SK-N-SH treated with all-trans-retinoic acid at 6 μM for 48 hours (cell line): ENCODE data around the gene PCDHGC3.

Experiments
- ATAC-seq: fragments of 200-7000 bp; cut with Tn5 transposase; 3 replicates; pipeline ENCODE4 v1.9.1; 2020; ENCODE audit warnings: mild to moderate bottlenecking, moderate library complexity
- ARNTL ChIP-seq: fragments of 450-650 bp; formaldehyde crosslinking; IDR thresholded peaks from 2 replicates; pipeline ENCODE4 v1.5.0; 2020; ENCODE audit warnings: low read depth, mild to moderate bottlenecking, moderate library complexity, borderline replicate concordance
- BACH2 ChIP-seq: fragments of 250-450 bp; sonication (Bioruptor Pico); IDR thresholded peaks from 2 replicates; pipeline ENCODE4 v1.9.0; 2021; ENCODE audit warnings: mild to moderate bottlenecking, borderline replicate concordance
- CSDC2 ChIP-seq: fragments of 250-450 bp; sonication (Bioruptor Pico); IDR thresholded peaks from 2 replicates; pipeline ENCODE4 v1.5.0; 2020; ENCODE audit warnings: mild to moderate bottlenecking, moderate library complexity
- ESRRG ChIP-seq: fragments of 250-450 bp; sonication (Bioruptor Pico); IDR thresholded peaks from 2 replicates; pipeline ENCODE4 v1.6.1; 2021; ENCODE audit warnings: mild to moderate bottlenecking
- GLIS3 ChIP-seq: fragments of 250-450 bp; sonication (Bioruptor Pico); IDR thresholded peaks from 2 replicates; pipeline ENCODE4 v1.5.0; 2020; ENCODE audit warnings: mild to moderate bottlenecking, moderate library complexity
- ISL1 ChIP-seq: fragments of 250-450 bp; sonication (Bioruptor Pico); IDR thresholded peaks from 2 replicates; pipeline ENCODE4 v2.1.2; 2022; ENCODE audit warnings: mild to moderate bottlenecking, moderate library complexity
- OSR1 ChIP-seq: fragments of 250-450 bp; sonication (Bioruptor Pico); IDR thresholded peaks from 2 replicates; pipeline ENCODE4 v1.8.0; 2022; ENCODE audit warnings: moderate library complexity, mild to moderate bottlenecking, inconsistent platforms
- PPARA ChIP-seq: fragments of 250-450 bp; sonication (Bioruptor Pico); IDR thresholded peaks from 2 replicates; pipeline ENCODE4 v1.5.0; 2020; ENCODE audit warnings: mild to moderate bottlenecking, borderline replicate concordance
- RARB ChIP-seq: fragments of 250-450 bp; sonication (Bioruptor Pico); IDR thresholded peaks from 2 replicates; pipeline ENCODE4 v1.8.0; 2021; ENCODE audit warnings: mild to moderate bottlenecking, moderate library complexity
- SNAI2 ChIP-seq: fragments of 250-450 bp; sonication (Bioruptor Pico); IDR thresholded peaks from 2 replicates; pipeline ENCODE4 v1.5.0; 2020; ENCODE audit warnings: mild to moderate bottlenecking, moderate library complexity
- TCF4 ChIP-seq: fragments of 250-450 bp; sonication (Bioruptor Pico); IDR thresholded peaks from 2 replicates; pipeline ENCODE4 v1.8.0; 2021; ENCODE audit warnings: mild to moderate bottlenecking, moderate library complexity, borderline replicate concordance
- TOX ChIP-seq: fragments of 250-450 bp; sonication (Bioruptor Pico); IDR thresholded peaks from 2 replicates; pipeline ENCODE4 v1.8.0; 2021; ENCODE audit warnings: mild to moderate bottlenecking, moderate library complexity, borderline replicate concordance
- ZC3H10 ChIP-seq: fragments of 250-450 bp; sonication (Bioruptor Pico); IDR thresholded peaks from 2 replicates; pipeline ENCODE4 v1.5.1; 2021; ENCODE audit warnings: mild to moderate bottlenecking, moderate library complexity
- ZFP3 ChIP-seq: fragments of 250-450 bp; sonication (Bioruptor Pico); IDR thresholded peaks from 2 replicates; pipeline ENCODE4 v1.5.0; 2020; ENCODE audit warnings: mild to moderate bottlenecking, moderate library complexity
- ZFP30 ChIP-seq: fragments of 450-650 bp; formaldehyde crosslinking; IDR thresholded peaks from 2 replicates; pipeline ENCODE4 v1.5.0; 2022; ENCODE audit warnings: mild to moderate bottlenecking, moderate library complexity
- ZNF565 ChIP-seq: fragments of 450-650 bp; formaldehyde crosslinking; conservative IDR thresholded peaks from 2 replicates; pipeline ENCODE4 v1.5.0; 2020; ENCODE audit warnings: low read depth, mild to moderate bottlenecking, moderate library complexity
- ZNF70 ChIP-seq: fragments of 450-650 bp; formaldehyde crosslinking; IDR thresholded peaks from 2 replicates; pipeline ENCODE4 v1.5.0; 2020; ENCODE audit warnings: mild to moderate bottlenecking, moderate library complexity
- ZNF8 ChIP-seq: fragments of 450-650 bp; formaldehyde crosslinking; IDR thresholded peaks from 2 replicates; pipeline ENCODE4 v1.5.0; 2020; ENCODE audit warnings: mild to moderate bottlenecking, moderate library complexity
- TF ChIP-seq, protein P1 (sequence below): fragments of 250-450 bp; sonication (Bioruptor Pico); IDR thresholded peaks from 2 replicates; pipeline ENCODE4 v1.5.0; 2020; ENCODE audit warnings: mild to moderate bottlenecking, moderate library complexity
- TF ChIP-seq, protein P2 (sequence below): fragments of 250-450 bp; sonication (Bioruptor Pico); IDR thresholded peaks from 2 replicates; pipeline ENCODE4 v1.8.0; 2020; ENCODE audit warnings: mild to moderate bottlenecking, moderate library complexity, borderline replicate concordance
- TF ChIP-seq, protein P3 (sequence below): fragments of 250-450 bp; sonication (Bioruptor Pico); IDR thresholded peaks from 2 replicates; pipeline ENCODE4 v1.5.1; 2021; ENCODE audit warnings: mild to moderate bottlenecking, moderate library complexity
- TF ChIP-seq, protein P4 (sequence below): fragments of 250-450 bp; sonication (Bioruptor Pico); IDR thresholded peaks from 2 replicates; pipeline ENCODE4 v1.5.1; 2020; ENCODE audit warnings: low read depth, mild to moderate bottlenecking, moderate library complexity

Gene PCDHGC3

DNA sequence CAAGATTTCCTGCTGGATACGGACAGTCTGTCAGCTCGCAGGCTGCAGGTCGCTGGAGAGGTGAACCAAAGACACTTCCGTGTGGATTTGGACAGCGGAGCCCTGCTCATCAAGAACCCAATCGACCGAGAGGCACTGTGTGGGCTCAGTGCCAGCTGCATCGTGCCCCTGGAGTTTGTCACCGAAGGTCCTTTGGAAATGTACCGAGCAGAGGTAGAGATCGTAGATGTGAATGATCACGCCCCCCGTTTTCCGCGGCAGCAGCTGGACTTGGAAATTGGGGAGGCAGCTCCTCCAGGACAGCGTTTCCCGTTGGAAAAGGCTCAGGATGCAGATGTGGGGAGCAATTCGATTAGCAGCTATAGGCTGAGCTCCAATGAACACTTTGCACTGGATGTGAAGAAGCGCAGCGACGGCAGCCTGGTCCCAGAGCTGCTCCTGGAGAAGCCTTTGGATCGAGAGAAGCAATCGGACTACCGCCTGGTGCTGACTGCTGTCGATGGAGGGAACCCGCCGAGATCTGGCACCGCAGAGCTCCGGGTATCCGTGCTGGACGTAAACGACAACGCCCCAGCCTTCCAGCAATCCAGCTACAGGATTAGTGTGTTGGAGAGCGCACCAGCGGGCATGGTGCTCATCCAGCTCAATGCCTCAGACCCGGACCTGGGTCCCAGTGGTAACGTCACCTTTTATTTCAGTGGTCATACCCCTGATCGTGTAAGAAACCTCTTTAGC, 9.7 kb downstream of the PCDHGC3 start:
- TF ChIP-seq ISL1 (CRISPR knock-in tag) (no peak), CSDC2 (CRISPR knock-in tag) (no peak), RARB (CRISPR knock-in tag) (no peak), ARNTL (no peak), ZNF8 (no peak), ZNF70 (CRISPR knock-in tag) (no peak), ZNF565 (CRISPR knock-in tag) (no peak), ZFP30 (no peak), TCF4 (CRISPR knock-in tag) (no peak), OSR1 (CRISPR knock-in tag) (no peak), BACH2 (CRISPR knock-in tag) (no peak), ESRRG (CRISPR knock-in tag) (no peak), PPARA (CRISPR knock-in tag) (no peak), SNAI2 (CRISPR knock-in tag) (no peak), GLIS3 (CRISPR knock-in tag) (no peak), TOX (CRISPR knock-in tag) (no peak)
- TF ChIP-seq, protein P1, sequence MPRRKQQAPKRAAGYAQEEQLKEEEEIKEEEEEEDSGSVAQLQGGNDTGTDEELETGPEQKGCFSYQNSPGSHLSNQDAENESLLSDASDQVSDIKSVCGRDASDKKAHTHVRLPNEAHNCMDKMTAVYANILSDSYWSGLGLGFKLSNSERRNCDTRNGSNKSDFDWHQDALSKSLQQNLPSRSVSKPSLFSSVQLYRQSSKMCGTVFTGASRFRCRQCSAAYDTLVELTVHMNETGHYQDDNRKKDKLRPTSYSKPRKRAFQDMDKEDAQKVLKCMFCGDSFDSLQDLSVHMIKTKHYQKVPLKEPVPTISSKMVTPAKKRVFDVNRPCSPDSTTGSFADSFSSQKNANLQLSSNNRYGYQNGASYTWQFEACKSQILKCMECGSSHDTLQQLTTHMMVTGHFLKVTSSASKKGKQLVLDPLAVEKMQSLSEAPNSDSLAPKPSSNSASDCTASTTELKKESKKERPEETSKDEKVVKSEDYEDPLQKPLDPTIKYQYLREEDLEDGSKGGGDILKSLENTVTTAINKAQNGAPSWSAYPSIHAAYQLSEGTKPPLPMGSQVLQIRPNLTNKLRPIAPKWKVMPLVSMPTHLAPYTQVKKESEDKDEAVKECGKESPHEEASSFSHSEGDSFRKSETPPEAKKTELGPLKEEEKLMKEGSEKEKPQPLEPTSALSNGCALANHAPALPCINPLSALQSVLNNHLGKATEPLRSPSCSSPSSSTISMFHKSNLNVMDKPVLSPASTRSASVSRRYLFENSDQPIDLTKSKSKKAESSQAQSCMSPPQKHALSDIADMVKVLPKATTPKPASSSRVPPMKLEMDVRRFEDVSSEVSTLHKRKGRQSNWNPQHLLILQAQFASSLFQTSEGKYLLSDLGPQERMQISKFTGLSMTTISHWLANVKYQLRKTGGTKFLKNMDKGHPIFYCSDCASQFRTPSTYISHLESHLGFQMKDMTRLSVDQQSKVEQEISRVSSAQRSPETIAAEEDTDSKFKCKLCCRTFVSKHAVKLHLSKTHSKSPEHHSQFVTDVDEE (CRISPR knock-in tag), result no peak
- TF ChIP-seq, protein P2, sequence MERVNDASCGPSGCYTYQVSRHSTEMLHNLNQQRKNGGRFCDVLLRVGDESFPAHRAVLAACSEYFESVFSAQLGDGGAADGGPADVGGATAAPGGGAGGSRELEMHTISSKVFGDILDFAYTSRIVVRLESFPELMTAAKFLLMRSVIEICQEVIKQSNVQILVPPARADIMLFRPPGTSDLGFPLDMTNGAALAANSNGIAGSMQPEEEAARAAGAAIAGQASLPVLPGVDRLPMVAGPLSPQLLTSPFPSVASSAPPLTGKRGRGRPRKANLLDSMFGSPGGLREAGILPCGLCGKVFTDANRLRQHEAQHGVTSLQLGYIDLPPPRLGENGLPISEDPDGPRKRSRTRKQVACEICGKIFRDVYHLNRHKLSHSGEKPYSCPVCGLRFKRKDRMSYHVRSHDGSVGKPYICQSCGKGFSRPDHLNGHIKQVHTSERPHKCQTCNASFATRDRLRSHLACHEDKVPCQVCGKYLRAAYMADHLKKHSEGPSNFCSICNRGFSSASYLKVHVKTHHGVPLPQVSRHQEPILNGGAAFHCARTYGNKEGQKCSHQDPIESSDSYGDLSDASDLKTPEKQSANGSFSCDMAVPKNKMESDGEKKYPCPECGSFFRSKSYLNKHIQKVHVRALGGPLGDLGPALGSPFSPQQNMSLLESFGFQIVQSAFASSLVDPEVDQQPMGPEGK (CRISPR knock-in tag), result no peak
- TF ChIP-seq, protein P3, sequence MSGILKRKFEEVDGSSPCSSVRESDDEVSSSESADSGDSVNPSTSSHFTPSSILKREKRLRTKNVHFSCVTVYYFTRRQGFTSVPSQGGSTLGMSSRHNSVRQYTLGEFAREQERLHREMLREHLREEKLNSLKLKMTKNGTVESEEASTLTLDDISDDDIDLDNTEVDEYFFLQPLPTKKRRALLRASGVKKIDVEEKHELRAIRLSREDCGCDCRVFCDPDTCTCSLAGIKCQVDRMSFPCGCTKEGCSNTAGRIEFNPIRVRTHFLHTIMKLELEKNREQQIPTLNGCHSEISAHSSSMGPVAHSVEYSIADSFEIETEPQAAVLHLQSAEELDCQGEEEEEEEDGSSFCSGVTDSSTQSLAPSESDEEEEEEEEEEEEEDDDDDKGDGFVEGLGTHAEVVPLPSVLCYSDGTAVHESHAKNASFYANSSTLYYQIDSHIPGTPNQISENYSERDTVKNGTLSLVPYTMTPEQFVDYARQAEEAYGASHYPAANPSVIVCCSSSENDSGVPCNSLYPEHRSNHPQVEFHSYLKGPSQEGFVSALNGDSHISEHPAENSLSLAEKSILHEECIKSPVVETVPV (CRISPR knock-in tag), result no peak
- ATAC-seq, result no peak

DNA sequence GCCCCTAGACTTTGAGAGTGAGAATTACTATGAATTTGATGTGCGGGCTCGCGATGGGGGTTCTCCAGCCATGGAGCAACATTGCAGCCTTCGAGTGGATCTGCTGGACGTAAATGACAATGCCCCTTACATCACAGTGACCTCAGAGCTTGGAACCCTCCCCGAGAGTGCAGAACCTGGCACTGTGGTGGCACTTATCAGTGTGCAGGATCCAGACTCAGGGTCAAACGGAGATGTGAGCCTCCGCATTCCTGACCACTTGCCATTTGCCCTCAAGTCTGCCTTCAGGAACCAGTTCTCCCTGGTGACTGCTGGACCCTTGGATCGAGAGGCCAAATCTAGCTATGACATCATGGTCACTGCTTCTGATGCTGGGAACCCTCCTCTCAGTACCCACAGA, 10.3 kb downstream of the PCDHGC3 start:
- ATAC-seq, result no peak
- TF ChIP-seq ZFP3 (CRISPR knock-in tag) (no peak), OSR1 (CRISPR knock-in tag) (no peak), CSDC2 (CRISPR knock-in tag) (no peak), ZC3H10 (CRISPR knock-in tag) (no peak), TOX (CRISPR knock-in tag) (no peak), RARB (CRISPR knock-in tag) (no peak), PPARA (CRISPR knock-in tag) (no peak), ZFP30 (no peak), ZNF565 (CRISPR knock-in tag) (no peak), ZNF8 (no peak), ARNTL (no peak), TCF4 (CRISPR knock-in tag) (no peak), GLIS3 (CRISPR knock-in tag) (no peak), BACH2 (CRISPR knock-in tag) (no peak), ZNF70 (CRISPR knock-in tag) (no peak)
- TF ChIP-seq, protein P4, sequence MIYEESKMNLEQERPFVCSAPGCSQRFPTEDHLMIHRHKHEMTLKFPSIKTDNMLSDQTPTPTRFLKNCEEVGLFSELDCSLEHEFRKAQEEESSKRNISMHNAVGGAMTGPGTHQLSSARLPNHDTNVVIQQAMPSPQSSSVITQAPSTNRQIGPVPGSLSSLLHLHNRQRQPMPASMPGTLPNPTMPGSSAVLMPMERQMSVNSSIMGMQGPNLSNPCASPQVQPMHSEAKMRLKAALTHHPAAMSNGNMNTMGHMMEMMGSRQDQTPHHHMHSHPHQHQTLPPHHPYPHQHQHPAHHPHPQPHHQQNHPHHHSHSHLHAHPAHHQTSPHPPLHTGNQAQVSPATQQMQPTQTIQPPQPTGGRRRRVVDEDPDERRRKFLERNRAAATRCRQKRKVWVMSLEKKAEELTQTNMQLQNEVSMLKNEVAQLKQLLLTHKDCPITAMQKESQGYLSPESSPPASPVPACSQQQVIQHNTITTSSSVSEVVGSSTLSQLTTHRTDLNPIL (CRISPR knock-in tag), result no peak
- TF ChIP-seq, protein P2 (CRISPR knock-in tag), result no peak
- TF ChIP-seq, protein P1 (CRISPR knock-in tag), result no peak
- TF ChIP-seq, protein P3 (CRISPR knock-in tag), result no peak
- TF ChIP-seq, all 23 proteins: peak for 0
